NCI-H1048 (cell line): ENCODE results near the gene TMEM209.
"Not testable (repeated sequence)": the region's sequence is repeated elsewhere in the genome, so short reads cannot be mapped to it uniquely, and the experiment has no call there.

Experiments used
- DNase-seq: peaks from one replicate; lab custom pipeline; 2025; lab: John Stamatoyannopoulos, UW

Gene TMEM209

GRCh38 chr7:130205084-130205947 is at the start of gene TMEM209:
TSS of gene TMEM209 (minus strand) at chr7:130205406. CDS start at chr7:130205375, 31 bp downstream.
- DNase-seq: peak; percentile 91

- no peak for DNase-seq
Observed at GRCh38 chr7:130254555-130254954, 49.3 kb upstream of the TMEM209 start.

GRCh38 chr7:130249626-130250025 is 44.4 kb upstream of the TMEM209 start:
- not testable (repeated sequence) for DNase-seq

- not testable (repeated sequence) for DNase-seq
Observed at GRCh38 chr7:130248842-130249241, 43.6 kb upstream of the TMEM209 start.

GRCh38 chr7:130246491-130246890 is 41.3 kb upstream of the TMEM209 start:
- DNase-seq: not testable (repeated sequence)

GRCh38 chr7:130243486-130243885 is 38.3 kb upstream of the TMEM209 start:
- not testable (repeated sequence) for DNase-seq

GRCh38 chr7:130242198-130243014 is 37.2 kb upstream of the TMEM209 start:
- DNase-seq: no peak

GRCh38 chr7:130240240-130240639 is 35.0 kb upstream of the TMEM209 start:
- no peak for DNase-seq

GRCh38 chr7:130236361-130236760 is 31.2 kb upstream of the TMEM209 start:
- not testable (repeated sequence) for DNase-seq

GRCh38 chr7:130234078-130234477 is 28.9 kb upstream of the TMEM209 start:
- DNase-seq: no peak

- DNase-seq: no peak
Observed at GRCh38 chr7:130232209-130232608, 27.0 kb upstream of the TMEM209 start.

- no peak for DNase-seq
Observed at GRCh38 chr7:130231792-130232191, 26.6 kb upstream of the TMEM209 start.

- not testable (repeated sequence) for DNase-seq
Observed at GRCh38 chr7:130229981-130230380, 24.8 kb upstream of the TMEM209 start.

GRCh38 chr7:130228840-130229502 is 23.8 kb upstream of the TMEM209 start:
- no peak for DNase-seq

- peak; percentile 17 for DNase-seq
Observed at GRCh38 chr7:130227883-130228575, 22.8 kb upstream of the TMEM209 start.

- no peak for DNase-seq
Observed at GRCh38 chr7:130226333-130226732, 21.1 kb upstream of the TMEM209 start.

GRCh38 chr7:130224923-130225322 is 19.7 kb upstream of the TMEM209 start:
- not testable (repeated sequence) for DNase-seq

GRCh38 chr7:130224210-130224609 is 19.0 kb upstream of the TMEM209 start:
- no peak for DNase-seq

- no peak for DNase-seq
Observed at GRCh38 chr7:130223646-130224045, 18.4 kb upstream of the TMEM209 start.

GRCh38 chr7:130221746-130222145 is 16.5 kb upstream of the TMEM209 start:
- DNase-seq: no peak

- DNase-seq: no peak
Observed at GRCh38 chr7:130219871-130220270, 14.7 kb upstream of the TMEM209 start.
